ENCODE results near the gene OR11H12.
"Not testable (repeated sequence)": the region's sequence is repeated elsewhere in the genome, so short reads cannot be mapped to it uniquely, and the experiment has no call there.

DNA sequence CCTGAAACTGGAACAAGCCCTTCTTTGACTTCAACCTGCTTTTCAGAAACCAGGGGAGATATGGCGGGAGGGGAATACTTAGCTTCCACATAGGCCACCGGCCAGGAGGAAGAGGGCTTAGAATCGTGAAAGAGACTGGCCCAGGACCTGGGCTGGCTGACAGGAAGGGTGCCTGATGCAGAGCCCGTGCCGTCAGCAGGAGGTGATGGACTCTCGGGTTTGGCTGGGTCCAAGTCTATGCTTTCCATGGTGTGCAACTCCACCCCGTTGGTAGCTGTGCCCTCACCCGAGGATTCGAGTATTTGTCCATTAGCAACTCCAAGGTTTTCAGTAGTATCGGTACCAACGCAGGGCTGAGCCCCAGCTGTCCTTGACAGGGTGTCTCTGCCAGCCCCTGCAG, 35.1 kb downstream of the OR11H12 start:
- TF ChIP-seq, protein P1, sequence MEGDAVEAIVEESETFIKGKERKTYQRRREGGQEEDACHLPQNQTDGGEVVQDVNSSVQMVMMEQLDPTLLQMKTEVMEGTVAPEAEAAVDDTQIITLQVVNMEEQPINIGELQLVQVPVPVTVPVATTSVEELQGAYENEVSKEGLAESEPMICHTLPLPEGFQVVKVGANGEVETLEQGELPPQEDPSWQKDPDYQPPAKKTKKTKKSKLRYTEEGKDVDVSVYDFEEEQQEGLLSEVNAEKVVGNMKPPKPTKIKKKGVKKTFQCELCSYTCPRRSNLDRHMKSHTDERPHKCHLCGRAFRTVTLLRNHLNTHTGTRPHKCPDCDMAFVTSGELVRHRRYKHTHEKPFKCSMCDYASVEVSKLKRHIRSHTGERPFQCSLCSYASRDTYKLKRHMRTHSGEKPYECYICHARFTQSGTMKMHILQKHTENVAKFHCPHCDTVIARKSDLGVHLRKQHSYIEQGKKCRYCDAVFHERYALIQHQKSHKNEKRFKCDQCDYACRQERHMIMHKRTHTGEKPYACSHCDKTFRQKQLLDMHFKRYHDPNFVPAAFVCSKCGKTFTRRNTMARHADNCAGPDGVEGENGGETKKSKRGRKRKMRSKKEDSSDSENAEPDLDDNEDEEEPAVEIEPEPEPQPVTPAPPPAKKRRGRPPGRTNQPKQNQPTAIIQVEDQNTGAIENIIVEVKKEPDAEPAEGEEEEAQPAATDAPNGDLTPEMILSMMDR (IDR thresholded peaks at IDR 0.05; ENCODE audit: low read depth, low read length, missing input control): not testable (repeated sequence)
- TF ChIP-seq SP1 (IDR thresholded peaks at IDR 0.05); JUND (IDR thresholded peaks at IDR 0.05); REST (IDR thresholded peaks at IDR 0.05); NR2F2 (IDR thresholded peaks at IDR 0.05); TAF1 (conservative IDR thresholded peaks at IDR 0.05): not testable (repeated sequence)

All from liver (tissue), 3 donors.